Measurements from ENCODE around the gene DDX19B. TPM values are rescaled to one million over a fixed set of nuclear protein-coding genes. Genes with fewer than 3 reads are reported as not detected.

The DDX19B gene
- total and polyA plus RNA-seq, 9 of the 15 experiments (the other 6 are each of a cell fraction or from before 2014, with no cell fraction given) = 7.0 to 32.9 (median 19.3) TPM

- TF ChIP-seq REST (IDR thresholded peaks at IDR 0.05; ENCODE audit: borderline replicate concordance) = no peak
- no peak for TF ChIP-seq REST (CRISPR knock-in tag; IDR thresholded peaks at IDR 0.05; ENCODE audit: low read depth)
- TF ChIP-seq ZNF398 (CRISPR knock-in tag; IDR thresholded peaks at IDR 0.05) = no peak
- TF ChIP-seq KHSRP (IDR thresholded peaks at IDR 0.05) = no peak
- 0 out of 4 replicates have a peak, but pooled peaks of 1 of the 2 experiments have one; percentile 24 for TF ChIP-seq TRIM24 (IDR thresholded peaks at IDR 0.05)
- no peak for TF ChIP-seq HNRNPK (IDR thresholded peaks at IDR 0.05; ENCODE audit: low read depth, low read length, poor library complexity, severe bottlenecking)
- no peak for TF ChIP-seq ZNF511 (CRISPR knock-in tag; IDR thresholded peaks at IDR 0.05)
- TF ChIP-seq MXI1 (IDR thresholded peaks at IDR 0.05; ENCODE audit: low read depth, low read length) = no peak
- TF ChIP-seq HOMEZ (CRISPR knock-in tag; IDR thresholded peaks at IDR 0.05) = no peak
- no peak for TF ChIP-seq BHLHE40 (IDR thresholded peaks at IDR 0.05; ENCODE audit: low read length)
- no peak for TF ChIP-seq NCOA2 (IDR thresholded peaks at IDR 0.05; ENCODE audit: partially characterized antibody in 2 of 2)
- TF ChIP-seq THAP12 (CRISPR knock-in tag; IDR thresholded peaks at IDR 0.05) = no peak
- peak; percentile 84 for TF ChIP-seq ZFP1 (CRISPR knock-in tag; IDR thresholded peaks at IDR 0.05)
- TF ChIP-seq NR4A1 (CRISPR knock-in tag; IDR thresholded peaks at IDR 0.05) = no peak
- TF ChIP-seq NR4A1 (tag; IDR thresholded peaks at IDR 0.05) = no peak
Observed at GRCh38 chr16:70301121-70301520, 2.1 kb downstream of the DDX19B start (continued).

Data from K562 (cell line).